Liver (tissue), 9 donors: ENCODE data around the gene CTNNAL1. TPM values are rescaled to one million over a fixed set of nuclear protein-coding genes. Genes with fewer than 3 reads are reported as not detected.

Experiments
- DNase-seq: peaks from one replicate; pipeline ENCODE4 v3.0.0-alpha.2; 2017; ENCODE audit warnings: low spot score
- H3K27ac ChIP-seq, 2 donors: one replicate each; pipeline ENCODE4 v1.7.0; 2013; ENCODE audit warnings: inconsistent platforms in 2 of 2, low read length in 2 of 2, control low read depth in 1 of 2, low read depth in 1 of 2, mild to moderate bottlenecking in 1 of 2
- H3K27me3 ChIP-seq, 4 donors: one replicate each; pipeline versions ENCODE4 v1.6.1 to v1.7.0; 2013; ENCODE audit warnings: low read length in 3 of 4, inconsistent platforms in 1 of 4, mild to moderate bottlenecking in 1 of 4, moderate library complexity in 1 of 4; ENCODE audit not compliant: control insufficient read depth in 4 of 4, insufficient read depth in 4 of 4
- H3K36me3 ChIP-seq, 4 donors: one replicate each; pipeline versions ENCODE4 v1.6.1 to v1.7.0; 2013; ENCODE audit warnings: low read length in 3 of 4, mild to moderate bottlenecking in 3 of 4, low read depth in 1 of 4, moderate library complexity in 1 of 4; ENCODE audit not compliant: control insufficient read depth in 4 of 4, insufficient read depth in 3 of 4
- H3K4me1 ChIP-seq, 4 donors: one replicate each; pipeline versions ENCODE4 v1.6.1 to v1.7.0; 2013; ENCODE audit warnings: low read length in 3 of 4, mild to moderate bottlenecking in 3 of 4, moderate library complexity in 1 of 4; ENCODE audit not compliant: control insufficient read depth in 4 of 4, insufficient read depth in 4 of 4
- H3K4me3 ChIP-seq, 3 donors: one replicate each; pipeline versions ENCODE4 v1.6.1 to v1.7.0; 2013; ENCODE audit warnings: low read length in 3 of 3, control low read depth in 1 of 3, low read depth in 1 of 3, mild to moderate bottlenecking in 1 of 3
- H3K9ac ChIP-seq, 2 donors: one replicate each; pipeline ENCODE4 v1.7.0; 2013; ENCODE audit warnings: low read length in 2 of 2, mild to moderate bottlenecking in 2 of 2, moderate library complexity in 2 of 2, control low read depth in 1 of 2, low read depth in 1 of 2
- H3K9me3 ChIP-seq, 4 donors: one replicate each; pipeline versions ENCODE4 v1.6.1 to v1.7.0; 2013; ENCODE audit warnings: low read length in 3 of 4; ENCODE audit not compliant: control insufficient read depth in 4 of 4
- ATF3 ChIP-seq: IDR thresholded peaks from 2 replicates; pipeline ENCODE4 v1.6.1; 2016; ENCODE audit warnings: antibody characterized with exemption
- CTCF ChIP-seq: fragments of 150-350 bp; IDR thresholded peaks from 2 replicates; pipeline ENCODE4 v1.5.1; 2017; ENCODE audit warnings: improper control_type of control experiment, low read depth, low read length; ENCODE audit not compliant: missing input control
- EGR1 ChIP-seq, 2 donors: IDR thresholded peaks; 2 replicates each; pipeline ENCODE4 v1.6.1; 2016 to 2018; ENCODE audit warnings: antibody characterized with exemption in 2 of 2, low read depth in 2 of 2
- FOXA1 ChIP-seq: IDR thresholded peaks from 2 replicates; pipeline ENCODE4 v1.6.1; 2016; ENCODE audit warnings: antibody characterized with exemption
- FOXA2 ChIP-seq: IDR thresholded peaks from 2 replicates; pipeline ENCODE4 v1.6.1; 2016; ENCODE audit warnings: antibody characterized with exemption
- GABPA ChIP-seq, 2 donors: IDR thresholded peaks in 1 of 2; conservative IDR thresholded peaks in 1 of 2; 2 replicates each; pipeline ENCODE4 v1.6.1; 2016; ENCODE audit warnings: antibody characterized with exemption in 2 of 2, mild to moderate bottlenecking in 1 of 2, moderate library complexity in 1 of 2
- HNF4A ChIP-seq, 2 donors: conservative IDR thresholded peaks; 2 replicates each; pipeline ENCODE4 v1.6.1; 2016; ENCODE audit warnings: antibody characterized with exemption in 2 of 2, mild to moderate bottlenecking in 2 of 2
- HNF4G ChIP-seq: IDR thresholded peaks from 2 replicates; pipeline ENCODE4 v1.6.1; 2016; ENCODE audit warnings: antibody characterized with exemption
- JUND ChIP-seq, 2 donors: IDR thresholded peaks; 2 replicates each; pipeline ENCODE4 v1.6.1; 2016; ENCODE audit warnings: antibody characterized with exemption in 2 of 2
- MAX ChIP-seq: IDR thresholded peaks from 2 replicates; pipeline ENCODE4 v1.6.1; 2016; ENCODE audit warnings: antibody characterized with exemption
- NR2F2 ChIP-seq: IDR thresholded peaks from 2 replicates; pipeline ENCODE4 v1.6.1; 2016; ENCODE audit warnings: antibody characterized with exemption
- RAD21 ChIP-seq, 2 donors: IDR thresholded peaks; 2 replicates each; pipeline ENCODE4 v1.6.1; 2016; ENCODE audit warnings: antibody characterized with exemption in 2 of 2, mild to moderate bottlenecking in 2 of 2
- REST ChIP-seq: IDR thresholded peaks from 2 replicates; pipeline ENCODE4 v1.6.1; 2016; ENCODE audit warnings: antibody characterized with exemption, mild to moderate bottlenecking
- RXRA ChIP-seq, 2 donors: IDR thresholded peaks; 2 replicates each; pipeline ENCODE4 v1.6.1; 2017 to 2018; ENCODE audit warnings: antibody characterized with exemption in 2 of 2, mild to moderate bottlenecking in 1 of 2
- SP1 ChIP-seq: IDR thresholded peaks from 2 replicates; pipeline ENCODE4 v1.6.1; 2018; ENCODE audit warnings: antibody characterized with exemption, mild to moderate bottlenecking
- TAF1 ChIP-seq: conservative IDR thresholded peaks from 2 replicates; pipeline ENCODE4 v1.6.1; 2016; ENCODE audit warnings: antibody characterized with exemption, mild to moderate bottlenecking
- YY1 ChIP-seq: IDR thresholded peaks from 2 replicates; pipeline ENCODE4 v1.6.1; 2016; ENCODE audit warnings: antibody characterized with exemption, mild to moderate bottlenecking
- ZBTB33 ChIP-seq: IDR thresholded peaks from 2 replicates; pipeline ENCODE4 v1.6.1; 2016; ENCODE audit warnings: antibody characterized with exemption
- WGBS: extraction: QIAGEN DNeasy Blood & Tissue Kit; methylation state at CpG from one replicate; pipeline ENCODE4 v1.1.7; 2013; 5-methylcytosine and 5-hydroxymethylcytosine counted together
- polyA plus RNA-seq, 2 donors: library from polyadenylated mRNA; stranded (reverse) in 1 of 2; unstranded in 1 of 2; fragments of 200-250 nt in 1 of 2; fragments of >200 nt in 1 of 2; fragmentation: Nextera tagmentation in 1 of 2; extraction: Ambion mirVana in 1 of 2; gene quantifications; one replicate each; pipeline versions ENCODE4 v1.2.1 to v1.2.3, GENCODE V29; 2013 to 2015
- total RNA-seq, 2 donors: library from RNA; depleted of rRNA; stranded (reverse); fragments of >200 nt; gene quantifications; one replicate each; pipeline ENCODE4 v1.2.3, GENCODE V29; 2014
- donor health status: healthy.
- donor health status: healthy.
- donor health status: healthy.
- donor health status: healthy.
- donor health status: healthy.

CTNNAL1 gene
- total and polyA plus RNA-seq, 4 donors = 10.5 to 31.5 (median 18.6) TPM

GRCh38 chr9:108928386-108928785, 84.9 kb downstream of the CTNNAL1 start:
- Histone ChIP-seq H3K4me3 (no peak overlapping the region), H3K36me3 (peaks cover 3 to 45% (median 37%) of the 10 kb centered on the region in 4 donors), H3K27me3 (no peaks in the 10 kb centered on the region), H3K27ac (no peak overlapping the region), H3K4me1 (peaks cover 5 to 17% (median 9%) of the 10 kb centered on the region in 4 donors), H3K9me3 (no peaks in the 10 kb centered on the region), H3K9ac (no peak overlapping the region)
- no peak for TF ChIP-seq REST
- no peak for TF ChIP-seq NR2F2
- TF ChIP-seq EGR1 (IDR thresholded peaks at IDR 0.05; ENCODE audit: low read depth in 2 of 2) = no peak
- TF ChIP-seq ATF3 = no peak
- TF ChIP-seq GABPA (IDR thresholded peaks at IDR 0.05 in 1 of 2, conservative IDR thresholded peaks at IDR 0.05 in 1 of 2) = no peak
- TF ChIP-seq YY1 = no peak
- TF ChIP-seq JUND (IDR thresholded peaks at IDR 0.05) = no peak
- no peak for TF ChIP-seq SP1
- TF ChIP-seq TAF1 = no peak
- no peak for TF ChIP-seq FOXA2
- no peak for TF ChIP-seq RAD21 (IDR thresholded peaks at IDR 0.05)
- no peak for TF ChIP-seq HNF4A (conservative IDR thresholded peaks at IDR 0.05)
- TF ChIP-seq ZBTB33 = no peak
- no peak for TF ChIP-seq MAX
- no peak for TF ChIP-seq FOXA1
- DNase-seq = no peak
- WGBS = 96% methylated on average over 2 of the region's 2 CpGs

GRCh38 chr9:108924466-108924865, 88.8 kb downstream of the CTNNAL1 start:
- peaks cover 6 to 50% (median 43%) of the 10 kb centered on the region in 4 donors for H3K36me3 ChIP-seq
- H3K9me3 ChIP-seq = no peaks in the 10 kb centered on the region
- DNase-seq = no peak
- TF ChIP-seq TAF1 (no peak), JUND (IDR thresholded peaks at IDR 0.05) (no peak), ATF3 (no peak), YY1 (no peak), FOXA1 (no peak), HNF4A (conservative IDR thresholded peaks at IDR 0.05) (no peak), NR2F2 (no peak), RAD21 (IDR thresholded peaks at IDR 0.05) (no peak), RXRA (IDR thresholded peaks at IDR 0.05) (no peak), HNF4G (no peak), CTCF (no peak), MAX (no peak), ZBTB33 (no peak), SP1 (no peak), GABPA (IDR thresholded peaks at IDR 0.05 in 1 of 2, conservative IDR thresholded peaks at IDR 0.05 in 1 of 2) (no peak), EGR1 (IDR thresholded peaks at IDR 0.05; ENCODE audit: low read depth in 2 of 2) (no peak)

More at GRCh38 chr9:108924466-108924865, 88.8 kb downstream of the CTNNAL1 start:
- Histone ChIP-seq H3K27me3 (no peaks in the 10 kb centered on the region), H3K27ac (no peak overlapping the region), H3K9ac (no peak overlapping the region), H3K4me3 (no peak overlapping the region), H3K4me1 (peaks cover 0 to 5% (median 1%) of the 10 kb centered on the region in 4 donors)
